GM19240 (cell line): ENCODE data around the gene GYG2.
"Not testable (repeated sequence)": the region's sequence is repeated elsewhere in the genome, so short reads cannot be mapped to it uniquely, and the experiment has no call there.

Source experiments
- DNase-seq: peaks from one replicate; pipeline ENCODE4 v3.0.0; 2011; ENCODE audit warnings: low spot score; ENCODE audit not compliant: insufficient read length

Gene GYG2

GRCh38 chrX:2812161-2812907 lies 16.4 kb upstream of the GYG2 start:
- DNase-seq = not testable (repeated sequence)

- DNase-seq = no peak
Observed at GRCh38 chrX:2817036-2817435, 11.7 kb upstream of the GYG2 start.

GRCh38 chrX:2819345-2820135 lies 9.2 kb upstream of the GYG2 start:
- DNase-seq = no peak

GRCh38 chrX:2820136-2820771 lies 8.5 kb upstream of the GYG2 start:
- no peak for DNase-seq

GRCh38 chrX:2823795-2824386 lies 4.8 kb upstream of the GYG2 start:
- DNase-seq = no peak

- no peak for DNase-seq
Observed at GRCh38 chrX:2824886-2825285, 3.8 kb upstream of the GYG2 start.

GRCh38 chrX:2828959-2829411 lies 255 bp downstream of the GYG2 start:
- no peak for DNase-seq

GRCh38 chrX:2829469-2830246 lies 928 bp downstream of the GYG2 start:
- no peak for DNase-seq

GRCh38 chrX:2831471-2832228 lies 2.9 kb downstream of the GYG2 start:
- no peak for DNase-seq

- no peak for DNase-seq
Observed at GRCh38 chrX:2837961-2838360, 9.2 kb downstream of the GYG2 start.

- no peak for DNase-seq
Observed at GRCh38 chrX:2840961-2841360, 12.2 kb downstream of the GYG2 start.

GRCh38 chrX:2841537-2841936 lies 12.8 kb downstream of the GYG2 start:
- no peak for DNase-seq

- DNase-seq = no peak
Observed at GRCh38 chrX:2846992-2847391, 18.3 kb downstream of the GYG2 start.

GRCh38 chrX:2848871-2849301 lies 20.2 kb downstream of the GYG2 start:
- DNase-seq = no peak

- no peak for DNase-seq
Observed at GRCh38 chrX:2854918-2855317, 26.2 kb downstream of the GYG2 start.

- no peak for DNase-seq
Observed at GRCh38 chrX:2855761-2856160, 27.0 kb downstream of the GYG2 start.

- no peak for DNase-seq
Observed at GRCh38 chrX:2857566-2857965, 28.8 kb downstream of the GYG2 start.

- DNase-seq = no peak
Observed at GRCh38 chrX:2859197-2859797, 30.6 kb downstream of the GYG2 start.

GRCh38 chrX:2862404-2862803 lies 33.7 kb downstream of the GYG2 start:
- DNase-seq = no peak

GRCh38 chrX:2863646-2864045 lies 34.9 kb downstream of the GYG2 start:
- no peak for DNase-seq
